NCI-H2196 treated with DMSO at 0.1 percent for 48 hours (cell line): ENCODE data around the gene PI4KA.
A peak's percentile ranks its signal among the peaks of the same experiment; 100 is the strongest.

Source experiments
- DNase-seq: peaks from one replicate; lab custom pipeline; 2025; ENCODE audit not compliant: unreplicated experiment; lab: John Stamatoyannopoulos, UW

The PI4KA gene

DNA sequence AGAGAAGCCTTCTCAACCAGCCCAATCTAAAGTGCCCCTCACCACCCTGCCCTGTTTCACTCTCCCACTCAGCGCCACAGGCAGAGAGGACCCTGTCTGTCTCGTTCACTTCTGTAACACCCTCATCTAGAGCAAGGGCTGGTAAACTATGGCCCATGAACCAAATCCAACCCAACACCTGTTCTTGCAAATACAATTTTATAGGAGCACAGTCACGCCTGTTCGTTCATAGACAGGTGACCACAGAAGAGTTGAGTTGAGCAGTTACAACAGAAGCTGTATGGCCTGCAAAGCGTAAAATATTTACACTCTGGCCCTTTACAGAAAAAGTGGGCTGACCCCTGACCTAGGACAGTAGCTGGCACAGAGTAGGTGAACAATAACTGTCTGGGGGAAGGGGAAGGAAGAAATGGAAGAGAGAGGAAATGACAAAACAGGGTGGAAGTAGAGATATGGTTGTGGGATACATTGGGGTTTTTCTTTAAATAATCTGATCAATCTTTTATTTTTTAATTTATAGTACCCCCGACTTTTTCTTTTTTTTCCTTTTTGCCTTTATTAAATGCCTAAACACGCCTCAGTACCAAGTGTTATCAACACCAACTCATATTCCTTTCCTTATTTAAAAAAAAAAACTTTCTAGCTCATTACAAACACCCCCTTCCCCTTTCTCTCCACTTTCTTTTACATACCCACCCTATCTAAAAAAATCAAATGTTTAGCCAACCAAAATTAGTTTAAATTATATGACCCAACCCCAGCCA lies 63.8 kb downstream of the PI4KA start:
- DNase-seq, result no peak

DNA sequence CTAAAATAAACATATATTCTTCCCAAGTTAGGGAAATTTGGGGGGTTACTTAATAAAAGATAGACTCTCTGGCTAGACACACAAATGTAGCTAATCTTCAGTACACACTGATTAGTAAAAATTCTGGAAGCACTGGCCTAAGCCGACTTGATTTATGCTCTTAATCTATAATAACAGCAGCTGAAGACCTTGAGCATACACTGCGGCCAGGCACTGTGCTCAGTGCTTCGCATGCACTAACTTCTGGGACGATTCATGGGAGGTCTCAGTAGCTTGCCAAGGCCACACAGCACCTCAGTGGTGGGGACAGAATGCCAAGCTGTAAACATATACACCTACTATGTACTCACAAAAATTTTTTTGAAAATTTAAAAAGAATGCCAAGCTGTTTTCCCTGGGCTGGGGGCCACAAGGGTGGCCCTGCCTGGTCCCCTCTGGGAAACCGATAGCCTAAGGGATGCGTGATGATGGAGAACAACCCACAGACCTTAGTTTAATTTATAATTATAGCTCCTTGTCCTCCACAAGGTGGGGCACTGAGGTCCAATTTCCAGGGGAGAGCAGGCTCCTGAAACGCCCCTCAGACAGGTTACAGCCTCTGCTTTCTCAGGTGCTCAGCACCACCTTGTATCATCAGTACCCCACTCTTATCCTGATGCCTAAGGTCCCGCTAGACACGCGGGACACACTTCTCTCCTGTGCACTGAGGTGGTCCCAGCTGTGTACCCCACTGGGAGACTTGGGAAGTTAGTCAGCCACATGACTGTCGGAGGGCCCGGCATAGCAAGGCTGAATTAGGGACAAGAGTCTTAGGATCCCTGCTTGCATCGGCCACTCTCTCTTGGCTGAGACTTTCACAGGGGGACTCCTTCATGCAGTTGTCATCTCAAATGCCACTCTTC lies 64.6 kb downstream of the PI4KA start:
- DNase-seq, result no peak

DNA sequence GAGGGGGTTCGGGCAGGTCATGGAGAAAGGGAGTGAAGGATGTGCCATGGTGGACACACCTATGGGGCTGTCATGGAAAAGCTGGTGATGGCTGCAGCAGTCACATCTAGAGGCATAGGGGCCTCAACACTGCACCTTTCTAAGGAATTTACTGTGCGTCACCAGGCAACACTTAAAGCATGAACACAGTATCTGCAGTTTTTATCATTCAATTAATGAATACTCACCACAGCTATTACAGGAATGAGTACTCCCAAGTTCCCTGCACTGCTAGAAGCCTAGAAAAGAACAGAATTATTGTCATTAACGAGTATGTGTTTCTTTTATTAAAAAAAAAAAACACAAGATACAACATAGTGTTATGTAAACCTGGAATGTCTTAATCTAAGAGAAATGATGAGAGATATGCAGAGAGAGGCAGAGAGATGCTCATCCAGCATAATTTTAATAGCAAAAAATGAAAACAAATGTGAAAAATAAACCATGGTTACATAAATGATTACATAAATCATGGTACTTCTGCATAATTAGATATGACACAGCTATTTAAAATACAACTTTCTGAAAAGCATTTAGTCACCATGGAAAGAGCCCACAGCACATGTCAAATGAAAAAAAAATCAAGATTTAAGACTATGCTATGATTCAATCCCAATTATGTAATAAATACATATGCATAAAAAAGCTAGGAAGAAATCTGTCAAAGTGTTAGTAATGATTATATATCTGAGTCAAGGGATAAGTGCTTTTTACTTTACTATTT lies 65.5 kb downstream of the PI4KA start:
- no peak for DNase-seq

DNA sequence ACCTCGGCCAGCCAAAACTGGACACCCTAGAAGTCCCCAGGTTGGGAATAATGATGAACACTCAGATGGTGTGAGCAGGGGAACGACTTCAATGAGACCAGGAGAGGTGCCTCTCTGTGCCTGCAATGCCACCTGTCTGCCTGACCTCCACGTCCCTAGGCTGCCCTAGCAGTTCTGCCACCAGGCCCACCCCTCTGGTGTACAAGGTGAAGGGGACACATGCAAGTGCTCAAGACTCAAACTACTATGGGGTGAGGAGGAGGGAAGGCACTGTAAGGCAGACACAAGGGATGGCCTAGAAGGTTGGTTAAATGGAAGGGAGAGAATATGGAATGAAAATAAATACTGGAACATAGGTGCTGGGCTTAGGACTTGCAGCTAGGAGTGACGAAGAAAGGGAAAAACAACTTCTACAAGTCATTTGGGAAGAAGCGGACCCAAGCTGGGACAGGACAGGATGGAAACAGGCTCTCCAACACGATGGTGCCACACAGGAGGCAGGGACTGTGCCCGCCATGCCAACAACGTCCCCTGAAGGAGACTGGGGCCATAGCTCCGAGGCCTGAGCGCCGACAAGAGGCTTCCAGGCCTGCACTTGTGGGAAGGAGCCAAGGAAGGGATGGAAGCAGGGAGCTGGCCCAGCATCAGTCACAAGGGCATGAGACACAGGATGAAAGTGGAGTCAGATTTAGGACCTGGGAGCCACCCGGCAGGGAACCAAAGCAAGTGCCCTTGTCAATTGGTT lies 66.2 kb downstream of the PI4KA start:
- no peak for DNase-seq

DNA sequence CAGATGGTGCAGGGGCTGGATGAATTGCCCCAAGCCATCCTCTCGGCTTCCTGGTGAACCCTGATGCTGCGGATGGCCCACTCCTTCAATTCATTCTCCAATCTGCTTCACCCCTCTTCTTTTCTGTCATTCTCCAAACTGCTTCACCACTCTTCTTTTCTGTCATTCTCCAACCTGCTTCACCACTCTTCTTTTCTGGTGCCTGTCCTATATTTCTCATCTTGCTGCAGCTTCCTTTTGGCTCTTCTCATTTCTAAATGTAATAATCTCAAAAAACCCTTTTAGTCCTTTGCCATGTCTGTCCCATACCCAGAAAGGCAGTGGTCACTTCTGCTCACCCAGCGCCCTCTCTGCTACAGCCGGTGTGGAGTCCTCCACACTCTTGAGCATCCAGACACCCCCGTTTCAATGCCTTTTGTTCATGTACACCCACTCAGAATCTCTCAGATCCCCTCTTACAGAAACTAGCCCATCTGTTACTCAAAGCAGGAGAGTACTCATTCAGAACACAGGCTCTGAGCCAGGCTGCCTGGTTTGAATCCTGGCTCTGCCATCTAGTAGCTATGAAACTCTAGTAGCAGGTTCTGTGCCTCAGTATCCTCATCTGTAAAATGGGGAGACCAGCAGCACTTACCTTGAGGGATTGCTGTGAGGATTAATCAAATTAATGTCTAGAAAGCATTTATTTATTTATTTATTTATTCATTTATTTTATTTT lies 69.8 kb downstream of the PI4KA start:
- DNase-seq, result no peak

DNA sequence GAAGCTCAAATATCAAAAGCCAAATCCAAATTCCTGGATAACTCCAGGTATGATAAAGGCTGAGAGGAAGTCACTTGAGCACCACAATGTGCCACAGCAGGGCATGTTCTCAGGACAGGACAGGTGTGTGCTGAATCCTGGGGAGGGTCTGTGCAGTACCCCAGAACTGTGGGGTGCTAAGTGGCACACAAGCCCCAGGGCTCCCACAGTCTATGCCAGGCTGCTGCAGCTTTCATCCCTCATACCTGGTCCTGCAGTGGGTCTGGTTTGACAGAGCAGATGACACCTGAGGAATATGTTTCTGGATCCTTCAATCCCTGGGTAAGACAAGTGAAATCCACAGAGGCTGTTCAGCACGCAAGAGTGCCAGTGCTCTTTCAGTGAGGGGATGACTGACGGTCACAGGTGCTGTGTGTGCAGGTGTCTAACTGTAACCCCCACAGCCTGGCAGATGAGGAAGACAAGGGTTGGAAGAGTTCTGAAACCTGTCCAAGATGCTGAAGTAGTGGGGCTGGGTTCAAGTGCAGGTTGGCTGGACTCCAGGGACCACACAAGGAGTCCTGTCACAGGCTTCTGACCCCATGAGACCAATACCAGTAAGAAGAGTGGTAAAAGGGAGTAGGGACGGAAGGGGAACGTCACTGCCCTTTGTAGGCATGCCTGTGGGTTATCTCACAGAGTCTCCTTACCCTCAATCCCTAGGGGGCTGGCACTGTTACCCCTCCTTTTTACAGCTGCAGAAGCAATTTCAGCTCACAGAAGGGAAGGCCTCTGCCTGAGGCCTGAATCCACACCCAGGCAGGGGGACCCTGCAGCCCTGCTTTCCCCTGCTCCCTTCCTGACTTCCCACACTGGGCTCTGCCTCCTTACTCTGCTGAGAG lies 70.6 kb downstream of the PI4KA start:
- DNase-seq, result no peak

DNA sequence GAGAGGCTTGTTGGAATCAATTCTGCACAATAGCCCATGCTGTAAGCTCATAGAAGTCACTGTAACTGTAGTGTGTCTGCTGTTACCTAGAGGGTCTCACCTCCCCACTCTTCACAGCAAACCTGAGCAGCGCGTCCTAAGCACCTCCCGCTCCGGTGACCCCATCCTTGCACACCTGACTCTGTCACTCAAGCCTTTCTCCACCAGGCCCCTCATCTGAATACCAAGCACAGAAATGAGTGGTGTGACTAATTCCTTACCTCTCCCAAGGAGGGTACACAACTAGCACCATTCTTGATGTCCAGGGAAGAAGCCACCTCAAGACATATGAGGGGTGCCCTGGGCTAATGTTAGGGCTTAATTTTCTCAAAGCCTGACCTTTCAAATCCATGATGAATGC lies 71.4 kb downstream of the PI4KA start:
- no peak for DNase-seq

DNA sequence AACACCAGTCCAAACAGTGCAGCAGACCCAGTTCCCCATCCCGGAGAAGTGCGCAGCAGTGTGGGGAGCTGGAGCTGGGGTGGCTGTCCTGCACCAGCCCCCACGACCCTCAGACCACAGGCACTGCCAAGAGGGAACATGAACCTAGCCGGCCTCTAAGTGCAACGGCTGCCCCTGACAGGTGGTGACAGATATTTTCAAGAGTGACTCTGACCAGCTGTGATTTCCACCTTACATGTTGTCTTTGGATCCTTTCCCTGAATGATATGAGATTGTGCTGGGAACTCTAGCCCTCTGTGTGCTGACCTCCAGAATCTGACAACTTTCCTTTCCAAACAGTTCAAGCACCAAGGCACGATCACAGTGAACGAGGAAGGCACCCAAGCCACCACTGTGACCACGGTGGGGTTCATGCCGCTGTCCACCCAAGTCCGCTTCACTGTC lies 72.1 kb downstream of the PI4KA start:
- DNase-seq, result no peak

DNA sequence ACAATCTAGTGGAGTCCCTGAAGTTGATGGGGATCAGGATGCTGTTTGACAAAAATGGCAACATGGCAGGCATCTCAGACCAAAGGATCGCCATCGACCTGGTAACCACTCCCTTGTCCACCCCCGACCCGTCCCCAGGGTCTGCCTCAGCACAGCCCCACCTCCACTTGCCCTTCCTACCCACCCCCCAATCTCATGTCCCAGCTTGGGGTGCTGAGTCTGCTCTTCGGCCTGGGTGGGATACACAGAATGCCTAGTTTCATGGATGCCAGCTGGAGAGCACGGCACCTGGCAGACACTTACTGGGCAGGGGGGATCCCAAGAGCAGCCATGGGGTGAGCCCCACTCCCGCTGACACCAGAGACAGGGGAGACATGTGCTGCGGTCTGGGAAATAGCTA lies 72.6 kb downstream of the PI4KA start:
- no peak for DNase-seq

DNA sequence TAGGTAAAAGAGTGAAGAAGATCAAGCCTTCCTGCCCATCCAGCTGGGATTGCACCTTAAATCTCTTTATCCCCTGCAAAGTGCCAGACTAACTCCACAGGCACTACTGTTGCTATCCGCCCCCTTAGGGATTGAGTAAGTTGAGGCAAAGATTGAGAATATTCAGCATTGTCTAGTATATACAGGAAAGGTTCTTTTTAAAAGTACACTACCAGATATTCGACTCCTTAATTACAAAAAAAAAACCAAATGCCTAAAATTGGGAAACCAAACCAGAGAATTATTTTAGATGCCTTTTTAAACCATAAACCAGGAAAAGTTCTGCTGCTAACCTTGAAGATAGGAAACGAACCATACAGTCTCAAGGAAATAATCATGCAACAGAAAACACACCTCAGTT lies 73.2 kb downstream of the PI4KA start:
- no peak for DNase-seq

DNA sequence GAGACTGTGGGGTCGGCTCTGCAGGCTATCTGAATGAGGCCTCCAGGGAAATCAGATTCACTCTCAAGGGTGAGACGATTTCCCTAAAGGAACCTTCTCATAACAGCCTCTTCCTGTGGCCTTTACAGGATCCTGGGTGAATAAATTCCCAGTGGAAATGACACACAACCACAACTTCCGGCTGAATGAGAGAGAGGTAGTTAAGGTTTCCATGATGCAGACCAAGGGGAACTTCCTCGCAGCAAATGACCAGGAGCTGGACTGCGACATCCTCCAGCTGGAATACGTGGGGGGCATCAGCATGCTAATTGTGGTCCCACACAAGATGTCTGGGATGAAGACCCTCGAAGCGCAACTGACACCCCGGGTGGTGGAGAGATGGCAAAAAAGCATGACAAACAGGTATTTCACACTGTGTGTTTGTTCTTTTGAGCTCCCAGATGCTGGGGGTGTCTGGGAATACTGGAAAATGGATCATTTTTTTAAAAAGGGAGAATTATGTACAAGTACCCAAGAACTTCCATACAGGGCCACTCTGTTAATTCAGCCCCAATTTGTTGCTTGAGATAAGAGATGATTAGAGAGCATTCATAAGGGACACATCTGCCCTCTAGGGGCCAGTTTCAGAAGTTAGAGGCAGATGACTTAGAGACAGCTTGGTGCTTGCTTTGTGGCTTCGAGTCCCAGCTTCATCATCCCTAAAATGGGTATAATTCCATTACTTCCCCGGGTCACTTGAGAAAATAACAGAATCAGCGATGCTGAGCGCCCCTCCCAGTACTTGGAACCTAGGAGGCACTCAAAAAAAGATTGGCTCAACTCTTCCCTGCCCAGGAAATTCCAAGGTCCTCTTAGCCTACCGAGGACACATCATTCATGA lies 74.5 kb downstream of the PI4KA start:
- peak; percentile 26 for DNase-seq

DNA sequence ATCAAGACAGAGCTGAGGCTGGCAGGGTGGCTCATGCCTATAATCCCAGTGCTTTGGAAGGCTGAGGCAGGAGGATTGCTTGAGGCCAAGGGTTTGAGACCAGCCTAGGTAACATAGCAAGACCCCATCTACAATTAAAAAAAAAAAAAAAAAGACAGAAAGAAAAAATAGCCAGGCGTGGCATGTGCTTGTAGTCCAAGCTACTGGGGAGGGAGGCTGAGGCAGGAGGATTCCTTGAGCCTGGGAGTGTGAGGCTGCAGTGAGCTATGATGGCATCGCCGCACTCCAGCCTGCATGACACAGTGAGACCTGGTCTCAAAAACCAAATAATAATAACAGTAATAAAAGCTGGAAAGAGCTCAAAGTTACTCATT lies 75.3 kb downstream of the PI4KA start:
- DNase-seq, result no peak

DNA sequence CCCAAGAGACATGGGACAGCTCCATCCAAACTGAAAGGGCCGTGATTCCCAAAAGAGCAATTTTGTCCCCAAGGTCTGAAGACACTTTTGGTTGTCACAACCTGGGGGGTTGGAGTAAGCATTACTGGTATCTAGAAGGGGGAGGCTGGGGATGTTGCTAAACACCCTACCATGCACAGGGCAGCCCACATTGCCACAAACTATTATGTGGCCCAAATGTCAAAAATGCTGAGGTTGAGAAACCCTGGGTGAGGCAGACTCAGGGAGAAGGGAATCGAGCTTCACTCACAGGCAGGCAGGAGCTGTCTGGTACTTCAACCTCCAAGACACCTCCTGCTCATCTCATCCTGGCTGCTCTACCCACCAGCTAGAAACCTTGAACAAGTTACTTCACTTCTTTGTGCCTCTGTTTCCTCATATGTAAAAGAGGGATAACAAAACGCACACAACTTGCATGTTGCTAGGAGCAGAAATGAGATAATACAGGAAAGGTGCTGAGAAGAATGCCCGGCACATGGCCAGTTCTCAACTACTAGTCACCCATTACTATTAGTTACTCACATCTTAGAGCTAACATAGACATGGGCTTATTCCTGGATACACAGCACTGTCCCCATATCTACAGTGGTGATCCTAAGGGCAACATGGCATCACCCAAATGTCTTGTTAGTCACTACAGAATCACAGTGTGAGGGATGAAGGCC lies 75.9 kb downstream of the PI4KA start:
- no peak for DNase-seq

DNA sequence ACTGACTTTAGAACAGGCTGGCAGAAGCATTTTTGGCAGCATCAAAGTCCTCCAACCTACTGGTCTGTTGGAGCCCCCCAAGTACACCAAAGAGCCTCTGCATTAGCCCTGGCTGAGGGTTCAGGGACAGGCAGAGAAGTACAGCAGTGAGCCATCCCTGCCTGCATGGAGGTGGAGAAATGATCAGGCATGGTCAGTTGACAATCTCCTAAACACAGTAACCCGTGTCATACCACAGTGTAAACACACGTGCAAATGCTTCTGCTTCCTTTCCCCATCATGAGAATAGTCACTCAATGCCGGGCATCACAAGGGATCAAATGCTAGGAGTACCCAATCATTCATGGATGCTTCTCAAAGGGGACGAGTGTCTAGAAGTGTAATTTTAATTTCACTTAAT lies 76.5 kb downstream of the PI4KA start:
- DNase-seq, result no peak

DNA sequence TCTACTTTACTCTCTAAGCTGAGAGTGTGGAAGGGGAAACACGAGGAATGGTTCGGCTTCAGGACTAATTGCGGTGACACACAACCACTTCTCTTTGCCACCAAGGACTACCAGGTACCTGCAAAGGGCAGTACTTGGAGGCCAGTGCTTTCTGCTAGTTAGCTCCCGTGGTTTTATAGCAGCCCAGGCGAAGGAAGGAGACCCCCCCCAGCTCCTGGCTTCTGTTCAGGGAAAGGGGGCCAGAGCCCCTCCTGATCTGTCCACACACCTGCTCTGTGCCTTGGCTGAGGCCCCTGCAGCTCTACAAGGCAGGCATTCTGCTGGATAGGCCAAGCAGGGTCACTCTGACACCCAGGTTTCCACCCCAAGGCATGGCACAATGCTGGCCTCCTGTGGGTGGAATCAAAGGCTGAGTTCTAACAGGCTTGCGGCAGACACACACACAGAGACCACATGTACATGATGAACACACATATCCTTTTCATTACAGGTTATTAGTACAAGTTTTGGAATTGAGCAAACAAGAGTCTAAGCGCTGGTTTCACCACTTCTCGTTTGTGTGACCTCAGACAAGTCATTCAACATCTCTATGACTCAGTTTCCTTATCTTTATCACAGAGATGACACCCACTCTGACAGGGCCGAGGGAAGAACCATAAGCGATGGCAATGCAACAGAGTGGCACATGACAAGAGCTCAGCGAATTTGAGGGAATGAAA lies 77.2 kb downstream of the PI4KA start:
- no peak for DNase-seq

DNA sequence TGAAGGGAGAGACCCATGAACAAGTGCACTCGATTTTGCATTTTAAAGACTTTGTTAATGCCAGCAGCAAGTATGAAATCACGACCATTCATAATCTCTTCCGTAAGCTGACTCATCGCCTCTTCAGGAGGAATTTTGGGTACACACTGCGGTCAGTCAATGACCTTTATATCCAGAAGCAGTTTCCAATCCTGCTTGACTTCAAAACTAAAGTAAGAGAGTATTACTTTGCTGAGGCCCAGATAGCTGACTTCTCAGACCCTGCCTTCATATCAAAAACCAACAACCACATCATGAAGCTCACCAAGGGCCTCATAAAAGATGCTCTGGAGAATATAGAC lies 78.8 kb downstream of the PI4KA start:
- DNase-seq, result no peak
